ENCODE results near the gene LARP4B. TPM values are rescaled to one million over a fixed set of nuclear protein-coding genes. Genes with fewer than 3 reads are reported as not detected.

Gene LARP4B
- total and polyA plus RNA-seq, 8 donors, result 11.8 to 269 (median 54.3) TPM

- Histone ChIP-seq H3K36me3 (peaks cover 8 to 80% (median 60%) of the 10 kb centered on the region in 4 donors), H3K27me3 (no peaks in the 10 kb centered on the region), H3K9me3 (no peaks in the 10 kb centered on the region), H3K4me3 (no peak overlapping the region), H3K4me1 (peaks cover 0 to 36% (median 9%) of the 10 kb centered on the region in 4 donors), H3K27ac (no peak overlapping the region)
- intact Hi-C loops (cut with DNase I; ENCODE audit: low total_unique reads), result no loop called here
- 63 to 81% (median 69%) methylated on average over 11 of the region's 11 CpGs for WGBS, 5 donors
- DNase-seq, result no peak
- TF ChIP-seq POLR2A (IDR thresholded peaks at IDR 0.05) (no peak), CTCF (IDR thresholded peaks at IDR 0.05) (no peak), POLR2AphosphoS5 (IDR thresholded peaks at IDR 0.05) (no peak), EP300 (IDR thresholded peaks at IDR 0.05) (no peak)
Observed at GRCh38 chr10:856416-857157, 74.9 kb downstream of the LARP4B start.

GRCh38 chr10:855671-856070, 75.8 kb downstream of the LARP4B start:
- Histone ChIP-seq H3K36me3 (peaks cover 5 to 73% (median 54%) of the 10 kb centered on the region in 4 donors), H3K27me3 (no peaks in the 10 kb centered on the region), H3K9me3 (no peaks in the 10 kb centered on the region), H3K4me1 (peaks cover 0 to 39% (median 9%) of the 10 kb centered on the region in 4 donors), H3K27ac (no peak overlapping the region), H3K4me3 (no peak overlapping the region)
- no peak for DNase-seq
- intact Hi-C loops (cut with DNase I; ENCODE audit: low total_unique reads), result no loop called here
- TF ChIP-seq CTCF (IDR thresholded peaks at IDR 0.05) (no peak), POLR2AphosphoS5 (IDR thresholded peaks at IDR 0.05) (no peak), POLR2A (IDR thresholded peaks at IDR 0.05) (no peak), EP300 (IDR thresholded peaks at IDR 0.05) (no peak)
- WGBS, 5 donors, result 86 to 89% (median 88%) methylated on average over 5 of the region's 5 CpGs

GRCh38 chr10:855079-855478, 76.4 kb downstream of the LARP4B start:
- peaks cover 0 to 39% (median 9%) of the 10 kb centered on the region in 4 donors for H3K4me1 ChIP-seq
- intact Hi-C loops (cut with DNase I; ENCODE audit: low total_unique reads), result no loop called here
- H3K4me3 ChIP-seq, result no peak overlapping the region
- TF ChIP-seq EP300 (IDR thresholded peaks at IDR 0.05), result no peak
- DNase-seq, result no peak
- 40 to 81% (median 50%) methylated on average over 1 of the region's 1 CpG for WGBS, 5 donors
- peaks cover 0 to 5% (median 0%) of the 10 kb centered on the region in 4 donors for H3K9me3 ChIP-seq
- no peaks in the 10 kb centered on the region for H3K27me3 ChIP-seq
- no peak overlapping the region for H3K27ac ChIP-seq
- H3K36me3 ChIP-seq, result peaks cover 0 to 71% (median 48%) of the 10 kb centered on the region in 4 donors

GRCh38 chr10:853017-853416, 78.5 kb downstream of the LARP4B start:
- Histone ChIP-seq H3K27ac (no peak overlapping the region), H3K27me3 (no peaks in the 10 kb centered on the region), H3K4me1 (peaks cover 0 to 45% (median 13%) of the 10 kb centered on the region in 4 donors), H3K36me3 (peaks cover 0 to 71% (median 43%) of the 10 kb centered on the region in 4 donors), H3K4me3 (no peak overlapping the region), H3K9me3 (peaks cover 0 to 8% (median 0%) of the 10 kb centered on the region in 4 donors)
- DNase-seq, result no peak
- TF ChIP-seq CTCF (IDR thresholded peaks at IDR 0.05) (no peak), POLR2A (IDR thresholded peaks at IDR 0.05) (no peak), POLR2AphosphoS5 (IDR thresholded peaks at IDR 0.05) (no peak), EP300 (IDR thresholded peaks at IDR 0.05) (no peak)
- intact Hi-C loops (cut with DNase I; ENCODE audit: low total_unique reads), result no loop called here

GRCh38 chr10:852386-852785, 79.1 kb downstream of the LARP4B start:
- H3K4me3 ChIP-seq, result no peak overlapping the region
- TF ChIP-seq EP300 (IDR thresholded peaks at IDR 0.05), result no peak
- TF ChIP-seq POLR2A (IDR thresholded peaks at IDR 0.05), result no peak
- TF ChIP-seq CTCF (IDR thresholded peaks at IDR 0.05), result no peak
- TF ChIP-seq POLR2AphosphoS5 (IDR thresholded peaks at IDR 0.05), result no peak
- H3K4me1 ChIP-seq, result peaks cover 0 to 52% (median 13%) of the 10 kb centered on the region in 4 donors
- no peak for DNase-seq
- no peak overlapping the region for H3K27ac ChIP-seq
- 33 to 45% (median 37%) methylated on average over 3 of the region's 3 CpGs for WGBS, 5 donors
- intact Hi-C loops (cut with DNase I; ENCODE audit: low total_unique reads), result no loop called here
- H3K36me3 ChIP-seq, result peaks cover 0 to 75% (median 44%) of the 10 kb centered on the region in 4 donors
- peaks cover 0 to 8% (median 0%) of the 10 kb centered on the region in 4 donors for H3K9me3 ChIP-seq
- H3K27me3 ChIP-seq, result no peaks in the 10 kb centered on the region

All from stomach (tissue), 9 donors.